HG02840 (cell line): Measurements from ENCODE around the gene TMEM120A.
"Not testable (repeated sequence)": the region's sequence is repeated elsewhere in the genome, so short reads cannot be mapped to it uniquely, and the experiment has no call there.

Experiments used
- ATAC-seq: cut with Tn5 transposase; IDR thresholded peaks from one replicate; pipeline ENCODE4 v1.9.1; 2021; ENCODE audit warnings: mild to moderate bottlenecking, moderate library complexity, moderate number of reproducible peaks; ENCODE audit not compliant: unreplicated experiment, low FRiP score

The TMEM120A gene

GRCh38 chr7:75994388-75995051 lies at the start of gene TMEM120A:
TMEM120A (minus strand) TSS chr7:75994595; CDS start chr7:75994570, 25 bp downstream.
- ATAC-seq = peak; percentile 89

GRCh38 chr7:76040126-76040525 lies 45.7 kb upstream of the TMEM120A start:
- no peak for ATAC-seq

GRCh38 chr7:76037310-76037709 lies 42.9 kb upstream of the TMEM120A start:
- no peak for ATAC-seq

- ATAC-seq = no peak
Observed at GRCh38 chr7:76031964-76032363, 37.6 kb upstream of the TMEM120A start.

- not testable (repeated sequence) for ATAC-seq
Observed at GRCh38 chr7:76029682-76030081, 35.3 kb upstream of the TMEM120A start.

- ATAC-seq = no peak
Observed at GRCh38 chr7:76023002-76023401, 28.6 kb upstream of the TMEM120A start.

- no peak for ATAC-seq
Observed at GRCh38 chr7:76022026-76022780, 27.8 kb upstream of the TMEM120A start.

- ATAC-seq = no peak
Observed at GRCh38 chr7:76020031-76020714, 25.8 kb upstream of the TMEM120A start.

GRCh38 chr7:76018520-76018919 lies 24.1 kb upstream of the TMEM120A start:
- ATAC-seq = not testable (repeated sequence)

GRCh38 chr7:76016191-76016947 lies 22.0 kb upstream of the TMEM120A start:
- ATAC-seq = no peak

GRCh38 chr7:76011442-76011861 lies 17.1 kb upstream of the TMEM120A start:
- ATAC-seq = no peak

- no peak for ATAC-seq
Observed at GRCh38 chr7:76009672-76010600, 15.5 kb upstream of the TMEM120A start.

GRCh38 chr7:76008156-76008687 lies 13.8 kb upstream of the TMEM120A start:
- ATAC-seq = no peak

GRCh38 chr7:76005004-76005403 lies 10.6 kb upstream of the TMEM120A start:
- not testable (repeated sequence) for ATAC-seq

GRCh38 chr7:76003351-76003750 lies 9.0 kb upstream of the TMEM120A start:
- no peak for ATAC-seq

GRCh38 chr7:76002822-76003221 lies 8.4 kb upstream of the TMEM120A start:
- no peak for ATAC-seq

GRCh38 chr7:76002139-76002538 lies 7.7 kb upstream of the TMEM120A start:
- ATAC-seq = no peak

GRCh38 chr7:76000566-76000965 lies 6.2 kb upstream of the TMEM120A start:
- no peak for ATAC-seq

GRCh38 chr7:75998038-75998437 lies 3.6 kb upstream of the TMEM120A start:
- no peak for ATAC-seq
